HG02885 (cell line): ENCODE measurements around the gene PLA2G5.
"Not testable (repeated sequence)": the region's sequence is repeated elsewhere in the genome, so short reads cannot be mapped to it uniquely, and the experiment has no call there.

Experiments
- ATAC-seq: cut with Tn5 transposase; IDR thresholded peaks from one replicate; pipeline ENCODE4 v1.9.1; 2021; ENCODE audit warnings: mild to moderate bottlenecking; ENCODE audit not compliant: unreplicated experiment, poor library complexity

The PLA2G5 gene, protein sequence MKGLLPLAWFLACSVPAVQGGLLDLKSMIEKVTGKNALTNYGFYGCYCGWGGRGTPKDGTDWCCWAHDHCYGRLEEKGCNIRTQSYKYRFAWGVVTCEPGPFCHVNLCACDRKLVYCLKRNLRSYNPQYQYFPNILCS

GRCh38 chr1:20069874-20070273 is at the start of gene PLA2G5:
TSS of gene PLA2G5 (plus strand) at chr1:20070194. CDS start at chr1:20084831, 14,637 bp downstream.
- no peak for ATAC-seq

- ATAC-seq = no peak
Measured at GRCh38 chr1:20028125-20028524, 41.9 kb upstream of the PLA2G5 start.

DNA sequence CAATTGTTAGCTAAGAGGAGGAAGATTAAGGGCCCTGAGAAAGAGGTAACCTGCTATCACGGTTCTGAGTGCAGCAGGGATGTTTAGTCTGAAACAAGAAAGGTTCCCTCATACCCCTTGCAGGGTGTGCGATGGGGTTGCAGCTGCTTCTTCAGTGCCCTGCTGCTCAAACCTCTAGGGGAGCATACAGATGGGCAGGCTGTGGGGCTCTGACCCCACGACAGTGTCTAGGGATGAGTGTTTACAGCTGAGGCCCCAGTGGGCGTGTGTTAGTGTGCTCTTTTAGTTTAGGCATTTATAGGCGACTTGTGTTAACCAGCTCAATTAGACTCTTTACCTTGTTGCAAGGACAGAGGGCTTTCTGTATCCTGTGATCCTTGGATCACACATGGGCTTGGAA is 41.3 kb upstream of the PLA2G5 start:
- ATAC-seq = no peak

- no peak for ATAC-seq
Measured at GRCh38 chr1:20029178-20029912, 40.6 kb upstream of the PLA2G5 start.

GRCh38 chr1:20030436-20031151 is 39.4 kb upstream of the PLA2G5 start:
- ATAC-seq = not testable (repeated sequence)

- no peak for ATAC-seq
Measured at GRCh38 chr1:20031161-20031560, 38.8 kb upstream of the PLA2G5 start.

GRCh38 chr1:20031836-20032235 is 38.2 kb upstream of the PLA2G5 start:
- ATAC-seq = no peak

DNA sequence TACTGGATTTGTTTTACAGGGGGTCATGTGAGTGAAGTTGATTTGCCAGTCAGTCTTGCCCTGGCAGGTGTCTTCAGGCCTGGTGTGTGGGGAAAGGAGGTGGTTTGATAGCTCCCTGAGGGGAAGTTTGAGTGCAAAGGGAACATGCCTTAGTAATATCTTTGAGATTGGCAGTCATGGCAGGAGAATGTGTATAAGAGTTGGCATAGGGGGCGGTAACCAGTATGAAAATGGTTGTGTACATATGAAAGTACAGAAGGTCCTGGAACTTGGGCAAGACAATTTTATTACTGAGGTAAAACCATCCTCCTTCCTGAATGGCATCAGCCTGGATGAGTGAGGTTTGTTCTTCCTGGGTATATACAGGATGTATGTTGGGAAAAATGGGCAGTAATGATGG is 37.6 kb upstream of the PLA2G5 start:
- no peak for ATAC-seq

DNA sequence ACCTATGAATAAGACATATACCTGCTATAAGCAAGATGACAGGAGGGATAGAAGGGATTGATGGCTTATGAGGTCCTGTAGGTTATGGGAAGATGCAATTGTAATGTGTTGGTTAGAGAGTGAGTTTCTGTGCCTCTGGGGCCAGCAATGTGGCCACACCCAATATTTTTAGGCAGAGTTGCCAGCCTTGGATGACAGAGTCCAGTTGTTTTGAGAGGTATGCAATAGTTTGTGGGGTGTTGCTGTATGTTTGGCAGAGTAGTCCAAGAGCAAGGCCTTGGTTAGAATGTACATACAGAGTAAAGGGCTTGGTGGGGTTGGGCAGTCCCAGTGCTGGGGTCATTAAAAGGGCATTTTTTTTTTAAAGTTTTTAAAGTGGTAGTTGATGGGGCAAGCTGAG is 36.6 kb upstream of the PLA2G5 start:
- no peak for ATAC-seq

- ATAC-seq = no peak
Measured at GRCh38 chr1:20035114-20035513, 34.9 kb upstream of the PLA2G5 start.

GRCh38 chr1:20037877-20038276 is 32.1 kb upstream of the PLA2G5 start:
- ATAC-seq = no peak

GRCh38 chr1:20047096-20047495 is 22.9 kb upstream of the PLA2G5 start:
- ATAC-seq = no peak

DNA sequence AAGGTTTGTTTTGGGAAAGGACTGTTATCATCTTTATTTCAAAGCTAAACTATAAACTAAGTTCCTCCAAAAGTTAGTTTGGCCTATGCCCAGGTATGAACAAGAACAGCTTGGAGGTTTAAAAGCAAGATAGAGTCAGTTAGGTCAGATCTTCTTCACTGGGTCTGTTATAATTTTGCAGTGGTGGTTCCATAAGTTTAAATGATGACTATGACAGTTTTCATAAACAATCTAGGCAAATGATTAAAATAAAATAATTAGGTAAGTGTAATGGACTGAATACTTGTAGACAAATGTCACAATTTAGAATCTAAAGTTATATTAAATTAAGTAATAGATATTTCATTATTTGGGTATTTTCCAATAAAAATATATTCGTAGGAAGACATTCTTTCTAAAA is 21.4 kb upstream of the PLA2G5 start:
- no peak for ATAC-seq

GRCh38 chr1:20049056-20049798 is 20.8 kb upstream of the PLA2G5 start:
- not testable (repeated sequence) for ATAC-seq

GRCh38 chr1:20051218-20051829 is 18.7 kb upstream of the PLA2G5 start:
- no peak for ATAC-seq

GRCh38 chr1:20052386-20052785 is 17.6 kb upstream of the PLA2G5 start:
- ATAC-seq = no peak

DNA sequence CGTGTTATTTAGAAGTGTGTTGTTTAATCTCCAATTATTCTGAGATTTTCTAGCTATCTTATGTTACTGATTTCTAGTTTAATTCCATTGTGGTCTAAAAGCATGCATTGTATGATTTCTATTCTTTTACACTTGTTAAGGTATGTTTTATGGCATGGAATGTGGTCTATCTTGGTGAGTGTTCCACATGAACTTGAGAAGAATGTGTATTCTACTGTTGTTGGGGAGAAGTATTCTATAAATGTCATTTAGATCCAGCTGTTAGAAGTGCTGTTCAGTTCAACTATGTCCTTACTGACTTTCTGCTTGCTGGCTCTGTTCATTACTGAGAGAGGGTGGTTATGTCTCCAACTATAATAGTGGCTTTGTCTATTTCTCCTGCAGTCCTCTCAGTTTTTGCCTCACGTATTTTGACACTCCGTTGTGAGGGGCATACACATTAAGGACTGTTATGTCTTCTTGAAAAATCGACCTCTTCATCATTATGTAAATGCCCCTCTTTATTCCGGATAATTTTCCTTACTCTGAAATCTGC is 12.0 kb upstream of the PLA2G5 start:
- ATAC-seq = no peak

DNA sequence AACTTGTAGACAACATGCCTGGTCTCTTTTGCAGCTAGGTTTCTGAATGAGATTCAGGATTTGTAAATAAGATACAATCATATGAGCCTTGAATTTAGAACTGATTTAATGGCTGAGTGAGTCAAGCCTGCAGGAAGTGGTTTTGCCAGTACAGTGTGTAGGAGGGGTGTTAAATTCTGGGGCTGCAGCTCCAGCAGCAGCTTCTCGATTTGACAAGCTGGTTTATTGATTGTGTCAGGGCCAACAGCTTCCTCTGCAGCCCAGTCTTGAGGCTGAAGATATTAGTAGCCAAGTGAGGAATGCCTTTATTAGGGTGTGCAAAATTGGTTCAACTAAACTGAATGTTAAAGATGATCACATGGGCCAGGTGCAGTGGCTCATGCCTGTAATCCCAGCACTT is 11.5 kb upstream of the PLA2G5 start:
- no peak for ATAC-seq

- no peak for ATAC-seq
Measured at GRCh38 chr1:20059847-20060246, 10.1 kb upstream of the PLA2G5 start.

- not testable (repeated sequence) for ATAC-seq
Measured at GRCh38 chr1:20060791-20061190, 9.2 kb upstream of the PLA2G5 start.
